ENCODE measurements around the gene SPEM2. TPM values are rescaled to one million over a fixed set of nuclear protein-coding genes. Genes with fewer than 3 reads are reported as not detected.

SPEM2 gene
- total and polyA plus RNA-seq, 2 of the 4 experiments (the other 2 are of a cell fraction) = not detected

GRCh38 chr17:7391307-7391706, 34.1 kb upstream of the SPEM2 start:
- H3K14ac ChIP-seq (replicated peaks; ENCODE audit: low read depth, low read length) = no peak overlapping the region
- H3K9me1 ChIP-seq (ENCODE audit: insufficient read depth, low read length) = peaks cover 7% of the 10 kb centered on the region; the same call in 1 of the 2 replicates
- H3K23ac ChIP-seq (ENCODE audit: low read depth, low read length) = no peak overlapping the region
- DNase-seq = no peak
- H3K27me3 ChIP-seq (ENCODE audit: control insufficient read depth, insufficient read depth, low read length) = no peaks in the 10 kb centered on the region
- ChIA-PET POLR2A (ENCODE audit: unreplicated experiment) (no interaction called here), CTCF (no interaction called here)
- H2AFZ ChIP-seq (replicated peaks; ENCODE audit: low read length, poor library complexity) = no peak overlapping the region
- no peaks in the 10 kb centered on the region for H4K20me1 ChIP-seq (ENCODE audit: insufficient read depth, low read length)
- no peak overlapping the region for H3K4me3 ChIP-seq (ENCODE audit: insufficient read depth, low read depth, low read length)
- H3K27ac ChIP-seq (ENCODE audit: insufficient read depth, low read length) = no peak overlapping the region
- H2AK5ac ChIP-seq (ENCODE audit: low read depth, low read length) = no peak overlapping the region
- no peak overlapping the region for H2AK9ac ChIP-seq (replicated peaks; ENCODE audit: low read depth, low read length, poor library complexity)
- no peaks in the 10 kb centered on the region for H3K9me3 ChIP-seq (ENCODE audit: control insufficient read depth, insufficient read depth, low read length)
- no TSS peak for BruUV-seq (replicated peaks)
- no peak overlapping the region for H4K8ac ChIP-seq (ENCODE audit: low read depth in 2 of 2, low read length in 2 of 2)
- no peak for ATAC-seq (ENCODE audit: low read depth)
- dilution Hi-C loops (cut with HindIII; ENCODE audit: low sequenced_read_pairs, unreplicated experiment) = no loop called here
- no peak overlapping the region for H2BK120ac ChIP-seq (ENCODE audit: low read depth, low read length)
- no peak overlapping the region for H3K18ac ChIP-seq (ENCODE audit: low read depth, low read length)
- peaks cover 44% of the 10 kb centered on the region for H3K36me3 ChIP-seq (ENCODE audit: control insufficient read depth, insufficient read depth, low read length)
- WGBS, 2 experiments (ENCODE audit: extremely low coverage in 2 of 2, insufficient read length in 1 of 2) = no CpG with 5 or more reads among the region's 2 CpGs
- H3K56ac ChIP-seq (ENCODE audit: extremely low read depth, insufficient read depth, low read length) = no peak overlapping the region
- TF ChIP-seq RFX5 (IDR thresholded peaks at IDR 0.05; ENCODE audit: low read depth, low read length) = no peak
- TF ChIP-seq NFE2L2 (IDR thresholded peaks at IDR 0.05; ENCODE audit: low read depth, low read length) = no peak
- no peak for TF ChIP-seq RAD21 (IDR thresholded peaks at IDR 0.05; ENCODE audit: low read length)
- TF ChIP-seq ELK1 (IDR thresholded peaks at IDR 0.05; ENCODE audit: borderline replicate concordance, low read depth, low read length) = no peak
- TF ChIP-seq CHD1 (IDR thresholded peaks at IDR 0.05; ENCODE audit: low read depth, low read length) = no peak
- TF ChIP-seq MAZ (IDR thresholded peaks at IDR 0.05; ENCODE audit: borderline replicate concordance, low read depth, low read length) = no peak
- TF ChIP-seq MXI1 (IDR thresholded peaks at IDR 0.05; ENCODE audit: borderline replicate concordance, low read depth, low read length) = no peak
- TF ChIP-seq BHLHE40 (IDR thresholded peaks at IDR 0.05; ENCODE audit: low read depth, low read length) = no peak
- TF ChIP-seq USF2 (IDR thresholded peaks at IDR 0.05; ENCODE audit: low read depth, low read length) = no peak
- no peak for TF ChIP-seq CTCF (conservative IDR thresholded peaks at IDR 0.05; ENCODE audit: low read depth, low read length)
- no peak for TF ChIP-seq FOS (IDR thresholded peaks at IDR 0.05; ENCODE audit: low read depth, low read length)
- TF ChIP-seq MAFK (IDR thresholded peaks at IDR 0.05; ENCODE audit: low read depth, low read length) = no peak
- no peak for TF ChIP-seq CEBPB (IDR thresholded peaks at IDR 0.05; ENCODE audit: low read depth, low read length)
- no peak for TF ChIP-seq RCOR1 (IDR thresholded peaks at IDR 0.05; ENCODE audit: insufficient replicate concordance, low read length)
- no peak for TF ChIP-seq SMC3 (IDR thresholded peaks at IDR 0.05; ENCODE audit: low read depth, low read length)
- no peak for TF ChIP-seq POLR2A (IDR thresholded peaks at IDR 0.05; ENCODE audit: low read depth, low read length)
- H2BK5ac ChIP-seq (ENCODE audit: low read depth, low read length, poor library complexity, severe bottlenecking) = no peak overlapping the region
- intact Hi-C loops (cut with micrococcal nuclease) = no loop called here
- H3K9ac ChIP-seq (ENCODE audit: low read depth, low read length) = no peak overlapping the region
- in situ Hi-C loops (cut with MboI; ENCODE audit: low sequenced_read_pairs) = loop anchor here (5.0 kb wide), 1 partner anchor 34 kb away; the partner anchor contains the start of gene TMEM95
- no peak overlapping the region for H2BK15ac ChIP-seq (ENCODE audit: low read depth, low read length)
- H3K4ac ChIP-seq (ENCODE audit: low read depth, low read length) = no peak overlapping the region
- H3K79me1 ChIP-seq (ENCODE audit: low read depth in 1 of 2, low read length in 2 of 2) = peaks cover 14 to 32% of the 10 kb centered on the region in 2 experiments
- H3K4me2 ChIP-seq (ENCODE audit: low read depth, low read length) = no peak overlapping the region
- peaks cover 8% of the 10 kb centered on the region for H3K4me1 ChIP-seq (ENCODE audit: control insufficient read depth, insufficient read depth, low read length)
- H4K91ac ChIP-seq (ENCODE audit: insufficient read depth, low read depth, low read length) = no peak overlapping the region
- H2BK20ac ChIP-seq (ENCODE audit: low read depth, low read length) = no peak overlapping the region
- no peak overlapping the region for H4K5ac ChIP-seq (ENCODE audit: low read depth, low read length)
